HG03354 (cell line): Measurements from ENCODE around the gene RBBP8.
A peak's percentile ranks its signal among the peaks of the same experiment; 100 is the strongest.
"Not testable (repeated sequence)": the region's sequence is repeated elsewhere in the genome, so short reads cannot be mapped to it uniquely, and the experiment has no call there.

Experiments used
- ATAC-seq: cut with Tn5 transposase; IDR thresholded peaks from one replicate; pipeline ENCODE4 v1.9.1; 2021; ENCODE audit warnings: mild to moderate bottlenecking; ENCODE audit not compliant: unreplicated experiment, poor library complexity, severe bottlenecking

Gene RBBP8

GRCh38 chr18:22933206-22933965 is at the start of gene RBBP8:
TSS of gene RBBP8 (plus strand) at chr18:22933328. CDS start at chr18:22936852, 3,524 bp downstream.
- peak; percentile 83 for ATAC-seq

- ATAC-seq: no peak
These were observed 49.3 kb upstream of the RBBP8 start for GRCh38 chr18:22883827-22884226.

DNA sequence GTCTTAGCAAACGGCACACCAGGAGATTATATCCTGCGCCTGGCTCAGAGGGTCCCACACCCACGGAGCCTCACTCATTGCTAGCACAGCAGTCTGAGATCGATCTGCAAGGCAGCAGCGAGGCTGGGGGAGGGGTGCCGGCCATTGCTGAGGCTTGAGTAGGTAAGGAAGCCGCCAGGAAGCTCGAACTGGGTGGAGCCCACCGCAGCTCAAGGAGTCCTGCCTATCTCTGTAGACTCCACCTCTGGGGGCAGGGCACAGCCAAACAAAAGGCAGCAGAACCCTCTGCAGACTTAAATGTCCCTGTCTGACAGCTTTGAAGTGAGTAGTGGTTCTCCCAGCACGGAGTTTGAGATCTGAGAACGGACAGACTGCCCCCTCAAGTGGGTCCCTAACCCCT is 47.4 kb upstream of the RBBP8 start:
- not testable (repeated sequence) for ATAC-seq

- ATAC-seq: no peak
These were observed 33.7 kb upstream of the RBBP8 start for GRCh38 chr18:22899421-22899820.

DNA sequence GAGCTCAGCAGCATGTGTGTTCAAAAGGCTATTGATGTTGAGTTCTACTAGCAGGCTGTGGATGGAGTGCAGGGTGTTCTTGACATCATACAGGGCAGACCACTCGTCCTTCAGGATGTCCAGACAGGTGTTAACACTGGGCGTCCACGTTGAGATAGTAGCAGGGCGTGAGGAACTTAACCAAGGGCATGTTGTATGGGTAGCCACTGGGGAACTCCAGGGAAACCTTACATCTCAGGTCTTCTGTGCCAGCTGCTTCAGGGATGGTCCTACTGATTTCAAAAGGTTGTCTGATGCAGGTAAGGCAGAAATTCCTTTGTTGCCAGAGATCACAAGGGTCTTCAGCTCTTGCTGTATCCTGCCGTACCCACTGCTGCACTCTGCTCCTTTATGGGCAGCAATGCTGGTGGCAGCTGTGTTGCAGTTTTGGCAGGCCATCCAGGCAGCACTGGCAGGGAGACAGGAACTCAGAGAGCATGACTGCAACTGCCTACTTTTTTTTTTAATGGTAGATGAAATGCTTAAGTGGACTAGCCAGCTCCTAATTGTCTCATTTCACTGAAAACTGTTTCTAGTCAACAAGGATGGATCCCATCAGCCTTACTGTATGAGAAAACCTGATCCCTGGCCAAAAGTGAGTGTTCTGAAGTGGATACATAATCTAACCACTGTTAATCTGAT is 32.4 kb upstream of the RBBP8 start:
- no peak for ATAC-seq

- ATAC-seq: no peak
These were observed 31.0 kb upstream of the RBBP8 start for GRCh38 chr18:22902093-22902492.

- not testable (repeated sequence) for ATAC-seq
These were observed 29.9 kb upstream of the RBBP8 start for GRCh38 chr18:22903248-22903647.

GRCh38 chr18:22912149-22912548 is 21.0 kb upstream of the RBBP8 start:
- ATAC-seq: no peak

- no peak for ATAC-seq
These were observed 20.3 kb upstream of the RBBP8 start for GRCh38 chr18:22912835-22913234.

- no peak for ATAC-seq
These were observed 19.3 kb upstream of the RBBP8 start for GRCh38 chr18:22913861-22914260.

- no peak for ATAC-seq
These were observed 18.5 kb upstream of the RBBP8 start for GRCh38 chr18:22914633-22915032.

GRCh38 chr18:22915337-22915736 is 17.8 kb upstream of the RBBP8 start:
- ATAC-seq: no peak

DNA sequence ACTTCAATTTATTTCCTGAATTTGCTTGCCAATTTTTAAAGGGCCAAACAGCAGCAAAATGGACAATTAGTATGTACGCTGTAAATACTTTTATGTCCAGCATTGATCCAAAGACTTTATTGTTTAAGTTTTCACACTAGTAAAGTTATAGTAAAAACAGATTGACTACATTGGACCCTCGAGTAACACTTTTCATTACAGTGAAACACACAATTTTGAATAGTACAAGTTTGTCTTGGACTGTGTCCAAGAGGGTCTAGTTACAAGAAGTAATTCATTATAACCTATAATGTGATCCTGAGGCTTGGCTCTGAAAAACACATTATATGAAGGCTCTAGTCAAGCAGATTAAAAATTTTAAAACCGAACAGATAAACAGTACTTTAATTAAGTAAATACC is 11.4 kb upstream of the RBBP8 start:
- no peak for ATAC-seq

GRCh38 chr18:22924589-22924988 is 8.5 kb upstream of the RBBP8 start:
- no peak for ATAC-seq

GRCh38 chr18:22926454-22926853 is 6.7 kb upstream of the RBBP8 start:
- ATAC-seq: no peak

- no peak for ATAC-seq
These were observed 4.8 kb upstream of the RBBP8 start for GRCh38 chr18:22928339-22928738.

DNA sequence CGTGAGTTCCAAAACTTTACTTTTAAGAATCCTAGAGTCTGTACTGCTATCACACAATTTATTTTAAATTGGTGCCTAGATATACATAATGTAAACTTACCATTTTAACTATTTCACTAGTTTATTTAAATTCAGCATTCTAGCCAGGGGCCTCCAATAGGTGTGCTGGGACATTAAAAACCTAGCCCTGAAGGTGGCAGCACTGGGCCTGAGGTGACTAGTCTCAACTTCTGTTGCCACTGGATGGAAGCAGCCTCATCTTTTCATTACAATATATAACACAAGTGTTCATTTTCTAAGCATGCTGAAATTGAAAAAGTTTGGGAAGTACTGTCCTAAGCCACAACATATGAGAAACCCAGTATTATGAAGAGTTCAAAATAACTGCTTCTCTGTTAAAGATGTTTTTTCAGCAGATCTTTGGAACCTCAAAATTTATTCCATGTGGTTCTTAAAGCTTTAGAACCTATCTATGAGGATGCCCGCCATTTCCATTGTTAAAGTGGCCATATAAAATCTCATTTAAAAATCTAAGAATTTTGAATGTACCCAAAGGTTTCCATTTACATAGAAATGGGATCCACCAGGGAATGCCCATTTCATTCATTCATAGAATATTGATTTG is 2.9 kb upstream of the RBBP8 start:
- peak; percentile 46 for ATAC-seq

- ATAC-seq: peak; percentile 38
These were observed 283 bp upstream of the RBBP8 start for GRCh38 chr18:22932885-22933205.

GRCh38 chr18:22933966-22934423 is 867 bp downstream of the RBBP8 start:
- peak; percentile 25 for ATAC-seq

DNA sequence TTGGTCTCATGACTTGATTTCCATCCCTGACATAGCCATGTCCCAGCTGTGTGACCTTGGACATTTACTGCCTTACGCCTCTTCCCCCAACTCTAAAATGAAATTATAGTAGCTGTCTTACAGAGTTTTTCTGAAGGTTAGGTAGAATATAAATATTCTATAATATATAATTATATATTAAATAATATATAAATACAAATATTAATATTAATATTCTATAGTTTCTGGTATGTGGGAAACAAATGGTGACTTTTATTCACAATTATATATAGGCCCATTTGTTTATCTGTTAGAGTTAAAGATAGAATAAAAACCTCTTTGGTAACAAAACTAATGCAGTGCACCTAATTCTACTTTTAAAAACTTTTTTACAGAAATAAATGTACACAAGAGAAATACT is 1.7 kb downstream of the RBBP8 start:
- ATAC-seq: no peak

DNA sequence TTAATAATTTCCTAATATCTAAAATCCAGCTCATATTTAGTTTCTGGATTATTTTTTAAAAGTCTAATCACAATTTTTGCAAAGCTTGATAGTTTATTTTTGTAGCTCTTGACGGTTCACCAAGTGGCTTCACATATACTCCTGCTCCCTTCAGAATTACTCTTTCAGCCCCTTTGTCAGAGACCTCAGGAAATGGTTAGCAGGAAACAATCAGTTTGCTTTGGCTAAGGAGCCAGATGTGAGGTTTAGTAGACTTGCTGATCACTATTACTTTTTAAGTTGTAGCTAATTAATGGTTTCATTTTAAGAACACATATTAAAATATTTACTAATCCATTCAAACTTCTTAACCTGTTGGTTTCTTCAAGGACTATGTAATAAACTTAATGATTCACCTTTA is 2.3 kb downstream of the RBBP8 start:
- no peak for ATAC-seq
